Neural cell (in vitro differentiated cells): ENCODE results near the gene POU6F2. TPM values are rescaled to one million over a fixed set of nuclear protein-coding genes. Genes with fewer than 3 reads are reported as not detected.

Source experiments
- H2AFZ ChIP-seq: fragments of 200-600, 300-800 bp; sonication (generic), shearing (Covaris generic); 2 replicates; pipeline ENCODE4 v1.6.0; 2014; ENCODE audit warnings: low read depth, mild to moderate bottlenecking, antibody characterized with exemption, low read length, moderate library complexity
- H3F3A ChIP-seq: fragments of 200-600 bp; shearing (Covaris generic); 2 replicates; pipeline ENCODE4 v1.6.1; 2016; ENCODE audit warnings: mild to moderate bottlenecking, moderate library complexity, mixed read lengths, antibody characterized with exemption, low read length; ENCODE audit not compliant: insufficient read depth, poor library complexity, severe bottlenecking
- H3K27ac ChIP-seq: fragments of 200-600, 300-800 bp; sonication (generic), shearing (Covaris generic); 2 replicates; pipeline ENCODE4 v1.5.1; 2014; ENCODE audit warnings: mild to moderate bottlenecking, low read length, moderate library complexity
- H3K27me3 ChIP-seq: fragments of 300-800, 200-600 bp; sonication (generic), shearing (Covaris generic); 2 replicates; pipeline ENCODE4 v1.6.0; 2014; ENCODE audit warnings: mild to moderate bottlenecking, low read depth, low read length, moderate library complexity; ENCODE audit not compliant: insufficient read depth
- H3K36me3 ChIP-seq: fragments of 300-800, 200-600 bp; sonication (generic), shearing (Covaris generic); 2 replicates; pipeline ENCODE4 v1.5.1; 2014; ENCODE audit warnings: mild to moderate bottlenecking, antibody characterized with exemption, low read length, moderate library complexity; ENCODE audit not compliant: insufficient read depth
- H3K4me2 ChIP-seq: fragments of 300-800, 200-600 bp; sonication (generic), shearing (Covaris generic); 2 replicates; pipeline ENCODE4 v1.6.0; 2014; ENCODE audit warnings: mild to moderate bottlenecking, low read length
- H3K4me3 ChIP-seq: fragments of 300-800, 200-600 bp; sonication (generic), shearing (Covaris generic); 2 replicates; pipeline ENCODE4 v1.5.1; 2014; ENCODE audit warnings: mild to moderate bottlenecking, low read length, moderate library complexity
- H3K79me2 ChIP-seq: fragments of 200-600 bp; shearing (Covaris generic); replicated peaks from 2 replicates; pipeline ENCODE4 v1.6.0; 2014; ENCODE audit warnings: mild to moderate bottlenecking, low read length, moderate library complexity; ENCODE audit not compliant: insufficient read depth
- H3K9ac ChIP-seq: fragments of 300-800, 200-600 bp; sonication (generic), shearing (Covaris generic); 2 replicates; pipeline ENCODE4 v1.6.1; 2016; ENCODE audit warnings: mild to moderate bottlenecking, low read length, mixed read lengths
- H3K9me2 ChIP-seq: fragments of 200-600 bp; shearing (Covaris generic); 2 replicates; pipeline ENCODE4 v1.6.1; 2016; ENCODE audit warnings: mild to moderate bottlenecking, low read length, mixed read lengths; ENCODE audit not compliant: insufficient read depth
- H3K9me3 ChIP-seq: fragments of 200-600, 300-800 bp; sonication (generic), shearing (Covaris generic); 2 replicates; pipeline ENCODE4 v1.6.1; 2016; ENCODE audit warnings: mild to moderate bottlenecking, mixed run types, low read length, moderate library complexity, mixed read lengths
- H4K20me1 ChIP-seq: fragments of 200-600 bp; shearing (Covaris generic); 2 replicates; pipeline ENCODE4 v1.6.1; 2016; ENCODE audit warnings: mild to moderate bottlenecking, mixed run types; ENCODE audit not compliant: insufficient read depth
- EP300 ChIP-seq: fragments of 450-650 bp; conservative IDR thresholded peaks from 2 replicates; pipeline ENCODE4 v1.6.1; 2014; ENCODE audit warnings: antibody characterized with exemption, mild to moderate bottlenecking, moderate library complexity; ENCODE audit not compliant: poor library complexity, severe bottlenecking
- EZH2 ChIP-seq: fragments of 200-600, 300-800 bp; shearing (Covaris generic), sonication (generic); IDR thresholded peaks from 2 replicates; pipeline ENCODE4 v1.6.1; 2014; ENCODE audit warnings: antibody characterized with exemption, low read length, borderline replicate concordance, mild to moderate bottlenecking; ENCODE audit not compliant: insufficient read depth, poor library complexity, severe bottlenecking
- MXI1 ChIP-seq: fragments of 450-650 bp; conservative IDR thresholded peaks from 2 replicates; pipeline ENCODE4 v1.6.1; 2014; ENCODE audit warnings: antibody characterized with exemption, mild to moderate bottlenecking; ENCODE audit not compliant: poor library complexity, severe bottlenecking
- POLR2AphosphoS5 ChIP-seq: IDR thresholded peaks from 2 replicates; pipeline ENCODE4 v1.6.1; 2012
- RAD21 ChIP-seq: fragments of 450-650 bp; conservative IDR thresholded peaks from 2 replicates; pipeline ENCODE4 v1.6.1; 2014; ENCODE audit warnings: antibody characterized with exemption, mild to moderate bottlenecking, moderate library complexity
- SMC3 ChIP-seq: fragments of 450-650 bp; conservative IDR thresholded peaks from 2 replicates; pipeline ENCODE4 v1.6.1; 2014; ENCODE audit warnings: antibody characterized with exemption, mild to moderate bottlenecking, moderate library complexity; ENCODE audit not compliant: poor library complexity
- TAF1 ChIP-seq: IDR thresholded peaks from 2 replicates; pipeline ENCODE4 v1.6.1; 2012; ENCODE audit warnings: low read depth
- polyA plus RNA-seq: library from polyadenylated mRNA; depleted of rRNA; stranded (reverse); fragments of >200 nt; gene quantifications from 2 replicates; pipeline ENCODE4 v1.2.3, GENCODE V29; 2014
- TF ChIP-seq, protein P1 (sequence below): IDR thresholded peaks from 2 replicates; pipeline ENCODE4 v1.6.1; 2012; ENCODE audit warnings: borderline replicate concordance
- TF ChIP-seq, protein P2 (sequence below): fragments of 450-650 bp; IDR thresholded peaks from 2 replicates; pipeline ENCODE4 v1.5.1; 2014; ENCODE audit warnings: antibody characterized with exemption, mild to moderate bottlenecking, moderate library complexity; ENCODE audit not compliant: poor library complexity, severe bottlenecking

The POU6F2 gene
- polyA plus RNA-seq, 1 donor from 2014 or later: 2.8 TPM

DNA sequence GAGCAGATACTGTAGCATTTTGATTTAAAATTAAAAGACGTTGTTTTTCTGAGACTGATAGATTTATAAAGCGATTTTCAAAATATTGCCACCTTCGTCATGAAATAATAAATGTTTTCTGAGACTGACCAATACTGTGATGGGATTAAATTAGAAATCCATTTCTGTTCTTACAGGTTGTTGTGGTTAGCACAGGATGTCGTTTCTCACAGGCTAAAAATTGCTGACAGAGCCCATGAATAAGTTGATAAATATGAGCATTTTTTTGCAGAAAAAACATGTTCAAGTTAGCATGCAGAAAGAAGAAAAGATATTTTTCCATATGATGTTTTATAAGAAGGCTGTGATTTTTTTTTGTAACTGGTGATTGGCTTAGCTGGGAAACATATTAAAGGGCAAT, 66.8 kb downstream of the POU6F2 start:
- Histone ChIP-seq H3K4me3 (no peak overlapping the region), H3K79me2 (no peaks in the 10 kb centered on the region), H3K9me2 (no peaks in the 10 kb centered on the region), H3F3A (no peaks in the 10 kb centered on the region), H3K4me2 (no peak overlapping the region), H3K27me3 (no peaks in the 10 kb centered on the region), H3K36me3 (no peaks in the 10 kb centered on the region), H3K9me3 (no peaks in the 10 kb centered on the region), H3K9ac (no peak overlapping the region), H2AFZ (no peak overlapping the region), H4K20me1 (no peaks in the 10 kb centered on the region), H3K27ac (no peak overlapping the region)
- TF ChIP-seq MXI1 (no peak), POLR2AphosphoS5 (no peak), EZH2 (no peak), TAF1 (no peak), EP300 (no peak), SMC3 (no peak)

DNA sequence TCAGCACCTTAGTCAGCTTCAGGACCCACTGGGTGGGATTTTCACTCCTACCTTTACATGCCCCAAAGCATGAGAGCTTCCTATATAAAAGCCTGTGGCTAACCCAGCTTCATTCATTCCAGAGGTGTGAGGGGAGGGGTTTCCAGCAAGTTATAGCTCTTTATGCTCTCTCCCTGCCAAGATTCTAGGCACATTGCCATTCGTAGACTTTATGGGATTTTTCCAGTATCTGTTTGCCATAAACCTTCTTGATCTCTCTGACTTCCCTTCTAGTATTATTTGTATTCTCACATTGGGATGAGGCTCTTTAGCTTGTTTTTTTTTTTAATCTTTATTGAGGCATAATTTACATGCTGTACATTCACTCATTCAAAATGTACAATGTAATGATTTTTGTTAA, 67.5 kb downstream of the POU6F2 start:
- H4K20me1 ChIP-seq: no peaks in the 10 kb centered on the region
- H3K9me3 ChIP-seq: no peaks in the 10 kb centered on the region
- H3K9ac ChIP-seq: no peak overlapping the region
- H3K4me2 ChIP-seq: no peak overlapping the region
- no peak overlapping the region for H3K27ac ChIP-seq
- H3K36me3 ChIP-seq: no peaks in the 10 kb centered on the region
- no peaks in the 10 kb centered on the region for H3F3A ChIP-seq
- no peaks in the 10 kb centered on the region for H3K27me3 ChIP-seq
- TF ChIP-seq, protein P1, sequence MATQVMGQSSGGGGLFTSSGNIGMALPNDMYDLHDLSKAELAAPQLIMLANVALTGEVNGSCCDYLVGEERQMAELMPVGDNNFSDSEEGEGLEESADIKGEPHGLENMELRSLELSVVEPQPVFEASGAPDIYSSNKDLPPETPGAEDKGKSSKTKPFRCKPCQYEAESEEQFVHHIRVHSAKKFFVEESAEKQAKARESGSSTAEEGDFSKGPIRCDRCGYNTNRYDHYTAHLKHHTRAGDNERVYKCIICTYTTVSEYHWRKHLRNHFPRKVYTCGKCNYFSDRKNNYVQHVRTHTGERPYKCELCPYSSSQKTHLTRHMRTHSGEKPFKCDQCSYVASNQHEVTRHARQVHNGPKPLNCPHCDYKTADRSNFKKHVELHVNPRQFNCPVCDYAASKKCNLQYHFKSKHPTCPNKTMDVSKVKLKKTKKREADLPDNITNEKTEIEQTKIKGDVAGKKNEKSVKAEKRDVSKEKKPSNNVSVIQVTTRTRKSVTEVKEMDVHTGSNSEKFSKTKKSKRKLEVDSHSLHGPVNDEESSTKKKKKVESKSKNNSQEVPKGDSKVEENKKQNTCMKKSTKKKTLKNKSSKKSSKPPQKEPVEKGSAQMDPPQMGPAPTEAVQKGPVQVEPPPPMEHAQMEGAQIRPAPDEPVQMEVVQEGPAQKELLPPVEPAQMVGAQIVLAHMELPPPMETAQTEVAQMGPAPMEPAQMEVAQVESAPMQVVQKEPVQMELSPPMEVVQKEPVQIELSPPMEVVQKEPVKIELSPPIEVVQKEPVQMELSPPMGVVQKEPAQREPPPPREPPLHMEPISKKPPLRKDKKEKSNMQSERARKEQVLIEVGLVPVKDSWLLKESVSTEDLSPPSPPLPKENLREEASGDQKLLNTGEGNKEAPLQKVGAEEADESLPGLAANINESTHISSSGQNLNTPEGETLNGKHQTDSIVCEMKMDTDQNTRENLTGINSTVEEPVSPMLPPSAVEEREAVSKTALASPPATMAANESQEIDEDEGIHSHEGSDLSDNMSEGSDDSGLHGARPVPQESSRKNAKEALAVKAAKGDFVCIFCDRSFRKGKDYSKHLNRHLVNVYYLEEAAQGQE: no peak
- no peak for TF ChIP-seq POLR2AphosphoS5
- TF ChIP-seq EZH2: no peak
- TF ChIP-seq, protein P2, sequence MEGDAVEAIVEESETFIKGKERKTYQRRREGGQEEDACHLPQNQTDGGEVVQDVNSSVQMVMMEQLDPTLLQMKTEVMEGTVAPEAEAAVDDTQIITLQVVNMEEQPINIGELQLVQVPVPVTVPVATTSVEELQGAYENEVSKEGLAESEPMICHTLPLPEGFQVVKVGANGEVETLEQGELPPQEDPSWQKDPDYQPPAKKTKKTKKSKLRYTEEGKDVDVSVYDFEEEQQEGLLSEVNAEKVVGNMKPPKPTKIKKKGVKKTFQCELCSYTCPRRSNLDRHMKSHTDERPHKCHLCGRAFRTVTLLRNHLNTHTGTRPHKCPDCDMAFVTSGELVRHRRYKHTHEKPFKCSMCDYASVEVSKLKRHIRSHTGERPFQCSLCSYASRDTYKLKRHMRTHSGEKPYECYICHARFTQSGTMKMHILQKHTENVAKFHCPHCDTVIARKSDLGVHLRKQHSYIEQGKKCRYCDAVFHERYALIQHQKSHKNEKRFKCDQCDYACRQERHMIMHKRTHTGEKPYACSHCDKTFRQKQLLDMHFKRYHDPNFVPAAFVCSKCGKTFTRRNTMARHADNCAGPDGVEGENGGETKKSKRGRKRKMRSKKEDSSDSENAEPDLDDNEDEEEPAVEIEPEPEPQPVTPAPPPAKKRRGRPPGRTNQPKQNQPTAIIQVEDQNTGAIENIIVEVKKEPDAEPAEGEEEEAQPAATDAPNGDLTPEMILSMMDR: no peak
- TF ChIP-seq MXI1: no peak
- TF ChIP-seq EP300: no peak
- TF ChIP-seq RAD21: no peak
- TF ChIP-seq SMC3: no peak
- TF ChIP-seq TAF1: no peak
- no peaks in the 10 kb centered on the region for H3K79me2 ChIP-seq
- no peaks in the 10 kb centered on the region for H3K9me2 ChIP-seq
- H2AFZ ChIP-seq: no peak overlapping the region
- H3K4me3 ChIP-seq: no peak overlapping the region

DNA sequence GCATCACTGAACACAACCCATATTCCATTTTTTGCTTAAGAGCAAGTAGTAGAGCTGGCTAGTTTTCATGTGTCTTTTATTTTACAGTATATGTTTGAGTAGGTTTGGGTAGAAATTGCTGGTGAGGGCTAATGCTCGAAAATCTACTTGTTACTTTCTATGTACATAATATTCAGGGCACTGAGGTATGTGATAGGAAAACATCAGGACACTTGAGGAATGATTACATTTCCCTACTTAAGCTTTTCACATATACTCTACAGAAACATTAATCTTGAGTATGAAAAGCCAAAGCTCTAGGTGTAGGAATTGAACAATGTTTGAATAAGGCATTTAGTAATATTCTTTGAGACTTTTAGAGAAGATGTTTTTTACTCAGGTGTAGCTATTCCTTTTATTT, 73.6 kb downstream of the POU6F2 start:
- Histone ChIP-seq H3K9ac (no peak overlapping the region), H3K4me2 (no peak overlapping the region), H3K36me3 (no peaks in the 10 kb centered on the region), H3F3A (no peaks in the 10 kb centered on the region), H3K9me3 (no peaks in the 10 kb centered on the region), H3K9me2 (no peaks in the 10 kb centered on the region), H3K4me3 (no peak overlapping the region), H3K27ac (no peak overlapping the region), H2AFZ (no peak overlapping the region), H3K79me2 (no peaks in the 10 kb centered on the region), H4K20me1 (no peaks in the 10 kb centered on the region), H3K27me3 (no peaks in the 10 kb centered on the region)
- no peak for TF ChIP-seq RAD21
- TF ChIP-seq TAF1: no peak
- TF ChIP-seq, protein P1: no peak
- TF ChIP-seq, protein P2: no peak
- TF ChIP-seq EZH2: no peak
- no peak for TF ChIP-seq MXI1
- no peak for TF ChIP-seq POLR2AphosphoS5
- TF ChIP-seq EP300: no peak
- TF ChIP-seq SMC3: no peak
